Bronchial epithelial cell (primary cell): ENCODE results near the gene DARS1. TPM values are rescaled to one million over a fixed set of nuclear protein-coding genes. Genes with fewer than 3 reads are reported as not detected.

Experiments used
- DNase-seq: peaks from one replicate; pipeline ENCODE4 v3.0.0-alpha.2; 2010; ENCODE audit warnings: low read depth
- FAIRE-seq: peaks from 2 replicates; lab custom pipeline; 2011; peaks lifted over from hg19 to GRCh38; lab: Jason Lieb, UNC
- H3K27me3 ChIP-seq: 2 replicates; pipeline ENCODE4 v1.5.1; 2011; ENCODE audit warnings: low read length; ENCODE audit not compliant: control insufficient read depth, insufficient read depth
- H3K36me3 ChIP-seq: 2 replicates; pipeline ENCODE4 v1.5.1; 2011; ENCODE audit warnings: low read length; ENCODE audit not compliant: control insufficient read depth, insufficient read depth
- H3K4me3 ChIP-seq: 2 replicates; pipeline ENCODE4 v1.5.1; 2011; ENCODE audit warnings: mild to moderate bottlenecking, low read depth, low read length, control low read depth
- total RNA-seq: library from RNA; depleted of rRNA; stranded (reverse); fragments of >200 nt; gene quantifications from 2 replicates; pipeline ENCODE4 v1.2.1, GENCODE V29; 2014
- TF ChIP-seq, protein P1 (sequence below): IDR thresholded peaks from 2 replicates; pipeline ENCODE4 v1.5.1; 2011; ENCODE audit warnings: mild to moderate bottlenecking, moderate library complexity, low read length, control low read depth, inconsistent platforms; ENCODE audit not compliant: insufficient read depth, severe bottlenecking

The DARS1 gene
- total RNA-seq, 1 donor from 2014 or later, result 111 TPM

DNA sequence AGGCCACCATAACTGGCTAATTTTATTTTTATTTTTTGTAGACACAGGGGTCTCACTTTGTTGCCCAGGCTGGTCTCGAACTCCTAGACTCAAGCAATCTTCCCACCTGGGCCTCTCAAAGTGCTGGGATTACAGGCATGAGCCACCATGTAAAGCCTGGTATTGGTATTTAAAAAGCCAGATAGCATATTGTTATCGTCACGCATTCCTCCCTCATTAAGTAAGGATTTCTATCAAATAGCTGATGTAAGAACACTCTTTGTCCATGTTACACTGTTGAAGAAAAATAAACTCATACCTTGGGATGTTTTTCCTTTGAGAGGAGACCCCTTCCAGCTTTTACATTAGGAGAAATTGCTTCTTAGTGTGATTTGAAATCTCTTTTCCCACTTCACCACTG lies 39.2 kb upstream of the DARS1 start:
- FAIRE-seq (no peak), DNase-seq (no peak)
- TF ChIP-seq, protein P1, sequence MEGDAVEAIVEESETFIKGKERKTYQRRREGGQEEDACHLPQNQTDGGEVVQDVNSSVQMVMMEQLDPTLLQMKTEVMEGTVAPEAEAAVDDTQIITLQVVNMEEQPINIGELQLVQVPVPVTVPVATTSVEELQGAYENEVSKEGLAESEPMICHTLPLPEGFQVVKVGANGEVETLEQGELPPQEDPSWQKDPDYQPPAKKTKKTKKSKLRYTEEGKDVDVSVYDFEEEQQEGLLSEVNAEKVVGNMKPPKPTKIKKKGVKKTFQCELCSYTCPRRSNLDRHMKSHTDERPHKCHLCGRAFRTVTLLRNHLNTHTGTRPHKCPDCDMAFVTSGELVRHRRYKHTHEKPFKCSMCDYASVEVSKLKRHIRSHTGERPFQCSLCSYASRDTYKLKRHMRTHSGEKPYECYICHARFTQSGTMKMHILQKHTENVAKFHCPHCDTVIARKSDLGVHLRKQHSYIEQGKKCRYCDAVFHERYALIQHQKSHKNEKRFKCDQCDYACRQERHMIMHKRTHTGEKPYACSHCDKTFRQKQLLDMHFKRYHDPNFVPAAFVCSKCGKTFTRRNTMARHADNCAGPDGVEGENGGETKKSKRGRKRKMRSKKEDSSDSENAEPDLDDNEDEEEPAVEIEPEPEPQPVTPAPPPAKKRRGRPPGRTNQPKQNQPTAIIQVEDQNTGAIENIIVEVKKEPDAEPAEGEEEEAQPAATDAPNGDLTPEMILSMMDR, result no peak
- Histone ChIP-seq H3K27me3 (no peaks in the 10 kb centered on the region), H3K4me3 (no peak overlapping the region), H3K36me3 (no peaks in the 10 kb centered on the region)

DNA sequence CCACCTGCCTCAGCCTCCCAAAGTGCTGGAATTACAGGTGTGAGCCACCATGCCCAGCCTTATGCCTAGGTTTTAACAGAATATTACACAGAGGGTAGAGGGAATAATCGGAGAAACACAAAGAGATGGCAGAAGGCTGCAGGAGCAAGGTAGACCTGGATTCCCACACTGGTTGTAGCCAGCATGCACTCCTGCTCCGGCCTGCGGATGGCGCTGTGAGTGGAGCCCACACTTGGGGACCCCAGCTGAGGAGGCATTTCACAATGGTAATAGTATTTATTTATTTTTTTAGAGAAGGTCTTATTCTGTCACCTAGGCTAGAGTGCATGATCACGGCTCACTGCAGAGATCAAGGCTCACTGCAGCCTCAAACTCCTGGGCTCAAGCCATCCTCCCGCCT lies 38.8 kb upstream of the DARS1 start:
- Histone ChIP-seq H3K27me3 (no peaks in the 10 kb centered on the region), H3K4me3 (no peak overlapping the region), H3K36me3 (no peaks in the 10 kb centered on the region)
- DNase-seq, result no peak
- no peak for FAIRE-seq
- TF ChIP-seq, protein P1, result no peak

DNA sequence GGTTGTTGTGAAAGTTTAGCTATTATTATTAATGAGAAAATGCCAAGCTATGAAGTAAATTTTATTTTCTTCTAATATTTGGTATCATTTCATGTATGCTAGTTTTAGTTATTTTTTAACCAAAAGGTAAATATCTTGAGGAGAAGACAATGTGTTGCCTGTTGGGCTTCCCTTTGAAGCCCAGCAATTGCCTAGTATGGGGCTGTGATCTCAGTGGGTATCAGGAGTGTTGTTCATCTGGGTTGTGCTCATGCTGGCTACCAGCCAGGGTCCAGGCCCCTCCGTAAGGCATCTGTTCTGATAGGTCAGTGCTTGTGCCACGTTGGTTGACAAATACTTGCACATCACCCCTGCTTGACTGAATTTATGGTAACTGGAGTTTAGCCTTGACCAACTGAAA lies 38.0 kb upstream of the DARS1 start:
- FAIRE-seq (no peak), DNase-seq (no peak)
- Histone ChIP-seq H3K27me3 (no peaks in the 10 kb centered on the region), H3K36me3 (no peaks in the 10 kb centered on the region), H3K4me3 (no peak overlapping the region)
- TF ChIP-seq, protein P1, result no peak

DNA sequence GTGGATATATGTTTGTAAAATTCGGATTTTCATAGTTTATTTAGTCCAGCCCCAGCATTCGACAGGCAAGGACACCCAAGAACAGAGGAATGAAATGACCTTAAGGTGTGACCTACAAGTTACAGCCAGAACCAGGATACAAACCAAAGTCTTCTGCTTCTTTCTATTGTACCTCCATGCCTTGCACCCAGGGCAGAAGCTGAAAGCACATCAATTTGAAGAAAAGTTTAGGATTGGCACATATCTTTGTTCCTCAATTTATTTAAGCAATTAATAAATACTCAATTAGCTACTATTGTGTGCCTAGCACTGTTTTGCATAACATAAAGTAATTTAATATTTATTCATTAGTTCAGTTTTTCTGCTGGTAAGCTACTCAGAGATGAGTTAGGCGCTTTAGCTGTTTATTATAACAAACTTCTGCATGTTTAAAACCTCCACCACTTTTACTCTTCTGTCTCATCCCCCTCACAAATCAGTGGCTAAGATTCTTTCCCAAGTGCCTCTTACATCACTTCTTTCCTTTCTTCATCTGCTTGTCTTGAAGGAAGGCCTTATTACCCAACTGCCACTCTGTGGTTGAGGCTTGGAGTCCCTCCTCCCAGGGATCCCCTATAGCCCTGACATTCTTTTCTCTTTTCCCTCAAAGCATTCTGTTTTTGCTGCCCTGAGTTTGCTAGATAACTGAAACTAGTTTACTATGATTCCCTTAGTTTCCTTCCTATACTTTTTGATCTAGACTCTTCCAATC lies 37.1 kb upstream of the DARS1 start:
- Histone ChIP-seq H3K36me3 (no peaks in the 10 kb centered on the region), H3K4me3 (no peak overlapping the region), H3K27me3 (no peaks in the 10 kb centered on the region)
- TF ChIP-seq, protein P1, result no peak
- no peak for DNase-seq
- FAIRE-seq, result no peak

DNA sequence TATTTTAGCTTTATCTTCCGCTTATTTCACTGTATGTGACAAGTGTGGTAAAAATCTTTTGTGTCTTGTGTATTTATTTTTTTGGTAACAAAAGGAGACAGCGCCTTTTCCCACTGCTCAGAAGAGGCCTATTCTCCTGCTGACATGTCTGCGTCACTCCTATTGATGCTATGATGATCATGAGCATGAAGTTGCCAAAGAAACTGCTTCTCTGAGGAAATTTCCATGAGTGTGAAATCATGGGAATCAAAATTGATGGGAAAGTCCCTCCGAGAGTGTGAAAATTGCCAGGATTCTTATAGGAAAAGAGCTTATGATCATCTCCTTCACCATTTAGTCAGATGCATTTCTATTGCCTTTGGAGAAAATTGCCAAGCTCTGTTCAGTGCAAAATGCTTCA lies 36.5 kb upstream of the DARS1 start:
- FAIRE-seq (no peak), DNase-seq (no peak)
- H3K4me3 ChIP-seq, result no peak overlapping the region
- TF ChIP-seq, protein P1, result no peak
- H3K36me3 ChIP-seq, result no peaks in the 10 kb centered on the region
- H3K27me3 ChIP-seq, result no peaks in the 10 kb centered on the region

DNA sequence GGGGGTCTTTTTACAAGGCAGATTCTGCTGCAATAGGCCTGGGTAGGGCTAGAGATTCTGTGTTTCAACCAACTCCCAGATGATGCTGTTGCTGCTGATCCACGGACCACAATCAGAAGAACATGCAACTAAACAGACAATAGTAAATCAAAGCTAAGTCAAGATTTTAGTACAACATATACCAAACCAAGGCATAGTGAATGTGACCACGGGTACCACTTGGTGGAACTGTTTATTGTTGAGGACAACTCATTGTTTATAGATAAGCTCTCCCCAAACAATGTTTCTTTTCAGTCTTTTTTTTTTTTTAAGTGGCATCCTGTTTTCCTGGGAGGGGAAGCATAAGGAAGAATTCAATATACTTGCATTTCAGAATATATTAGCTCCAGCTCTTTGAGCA lies 36.0 kb upstream of the DARS1 start:
- TF ChIP-seq, protein P1, result no peak
- FAIRE-seq (no peak), DNase-seq (no peak)
- Histone ChIP-seq H3K36me3 (no peaks in the 10 kb centered on the region), H3K4me3 (no peak overlapping the region), H3K27me3 (no peaks in the 10 kb centered on the region)
